Liver (tissue), 9 donors: Measurements from ENCODE around the gene TSPEAR. TPM values are rescaled to one million over a fixed set of nuclear protein-coding genes. Genes with fewer than 3 reads are reported as not detected.

Experiments used
- DNase-seq: peaks from one replicate; pipeline ENCODE4 v3.0.0-alpha.2; 2017; ENCODE audit warnings: low spot score
- H3K27ac ChIP-seq, 2 donors: one replicate each; pipeline ENCODE4 v1.7.0; 2013; ENCODE audit warnings: inconsistent platforms in 2 of 2, low read length in 2 of 2, control low read depth in 1 of 2, low read depth in 1 of 2, mild to moderate bottlenecking in 1 of 2
- H3K27me3 ChIP-seq, 4 donors: one replicate each; pipeline versions ENCODE4 v1.6.1 to v1.7.0; 2013; ENCODE audit warnings: low read length in 3 of 4, inconsistent platforms in 1 of 4, mild to moderate bottlenecking in 1 of 4, moderate library complexity in 1 of 4; ENCODE audit not compliant: control insufficient read depth in 4 of 4, insufficient read depth in 4 of 4
- H3K36me3 ChIP-seq, 4 donors: one replicate each; pipeline versions ENCODE4 v1.6.1 to v1.7.0; 2013; ENCODE audit warnings: low read length in 3 of 4, mild to moderate bottlenecking in 3 of 4, low read depth in 1 of 4, moderate library complexity in 1 of 4; ENCODE audit not compliant: control insufficient read depth in 4 of 4, insufficient read depth in 3 of 4
- H3K4me1 ChIP-seq, 4 donors: one replicate each; pipeline versions ENCODE4 v1.6.1 to v1.7.0; 2013; ENCODE audit warnings: low read length in 3 of 4, mild to moderate bottlenecking in 3 of 4, moderate library complexity in 1 of 4; ENCODE audit not compliant: control insufficient read depth in 4 of 4, insufficient read depth in 4 of 4
- H3K4me3 ChIP-seq, 3 donors: one replicate each; pipeline versions ENCODE4 v1.6.1 to v1.7.0; 2013; ENCODE audit warnings: low read length in 3 of 3, control low read depth in 1 of 3, low read depth in 1 of 3, mild to moderate bottlenecking in 1 of 3
- H3K9ac ChIP-seq, 2 donors: one replicate each; pipeline ENCODE4 v1.7.0; 2013; ENCODE audit warnings: low read length in 2 of 2, mild to moderate bottlenecking in 2 of 2, moderate library complexity in 2 of 2, control low read depth in 1 of 2, low read depth in 1 of 2
- H3K9me3 ChIP-seq, 4 donors: one replicate each; pipeline versions ENCODE4 v1.6.1 to v1.7.0; 2013; ENCODE audit warnings: low read length in 3 of 4; ENCODE audit not compliant: control insufficient read depth in 4 of 4
- EGR1 ChIP-seq, 2 donors: IDR thresholded peaks; 2 replicates each; pipeline ENCODE4 v1.6.1; 2016 to 2018; ENCODE audit warnings: antibody characterized with exemption in 2 of 2, low read depth in 2 of 2
- FOXA1 ChIP-seq: IDR thresholded peaks from 2 replicates; pipeline ENCODE4 v1.6.1; 2016; ENCODE audit warnings: antibody characterized with exemption
- FOXA2 ChIP-seq: IDR thresholded peaks from 2 replicates; pipeline ENCODE4 v1.6.1; 2016; ENCODE audit warnings: antibody characterized with exemption
- HNF4A ChIP-seq, 2 donors: conservative IDR thresholded peaks; 2 replicates each; pipeline ENCODE4 v1.6.1; 2016; ENCODE audit warnings: antibody characterized with exemption in 2 of 2, mild to moderate bottlenecking in 2 of 2
- HNF4G ChIP-seq: IDR thresholded peaks from 2 replicates; pipeline ENCODE4 v1.6.1; 2016; ENCODE audit warnings: antibody characterized with exemption
- JUND ChIP-seq, 2 donors: IDR thresholded peaks; 2 replicates each; pipeline ENCODE4 v1.6.1; 2016; ENCODE audit warnings: antibody characterized with exemption in 2 of 2
- NR2F2 ChIP-seq: IDR thresholded peaks from 2 replicates; pipeline ENCODE4 v1.6.1; 2016; ENCODE audit warnings: antibody characterized with exemption
- RAD21 ChIP-seq, 2 donors: IDR thresholded peaks; 2 replicates each; pipeline ENCODE4 v1.6.1; 2016; ENCODE audit warnings: antibody characterized with exemption in 2 of 2, mild to moderate bottlenecking in 2 of 2
- RXRA ChIP-seq, 2 donors: IDR thresholded peaks; 2 replicates each; pipeline ENCODE4 v1.6.1; 2017 to 2018; ENCODE audit warnings: antibody characterized with exemption in 2 of 2, mild to moderate bottlenecking in 1 of 2
- SP1 ChIP-seq: IDR thresholded peaks from 2 replicates; pipeline ENCODE4 v1.6.1; 2018; ENCODE audit warnings: antibody characterized with exemption, mild to moderate bottlenecking
- YY1 ChIP-seq: IDR thresholded peaks from 2 replicates; pipeline ENCODE4 v1.6.1; 2016; ENCODE audit warnings: antibody characterized with exemption, mild to moderate bottlenecking
- WGBS: extraction: QIAGEN DNeasy Blood & Tissue Kit; methylation state at CpG from one replicate; pipeline ENCODE4 v1.1.7; 2013; 5-methylcytosine and 5-hydroxymethylcytosine counted together
- polyA plus RNA-seq, 2 donors: library from polyadenylated mRNA; stranded (reverse) in 1 of 2; unstranded in 1 of 2; fragments of 200-250 nt in 1 of 2; fragments of >200 nt in 1 of 2; fragmentation: Nextera tagmentation in 1 of 2; extraction: Ambion mirVana in 1 of 2; gene quantifications; one replicate each; pipeline versions ENCODE4 v1.2.1 to v1.2.3, GENCODE V29; 2013 to 2015
- total RNA-seq, 2 donors: library from RNA; depleted of rRNA; stranded (reverse); fragments of >200 nt; gene quantifications; one replicate each; pipeline ENCODE4 v1.2.3, GENCODE V29; 2014
- TF ChIP-seq, protein P1 (sequence below): IDR thresholded peaks from 2 replicates; pipeline ENCODE4 v1.6.1; 2016; ENCODE audit warnings: antibody characterized with exemption
- TF ChIP-seq, protein P2 (sequence below): IDR thresholded peaks from 2 replicates; pipeline ENCODE4 v1.6.1; 2016; ENCODE audit warnings: antibody characterized with exemption
- TF ChIP-seq, protein P3 (sequence below): IDR thresholded peaks from 2 replicates; pipeline ENCODE4 v1.6.1; 2016; ENCODE audit warnings: antibody characterized with exemption, mild to moderate bottlenecking
- TF ChIP-seq, protein P4 (sequence below): fragments of 150-350 bp; IDR thresholded peaks from 2 replicates; pipeline ENCODE4 v1.5.1; 2017; ENCODE audit warnings: improper control_type of control experiment, low read depth, low read length; ENCODE audit not compliant: missing input control
- TF ChIP-seq, protein P5 (sequence below): IDR thresholded peaks from 2 replicates; pipeline ENCODE4 v1.6.1; 2016; ENCODE audit warnings: antibody characterized with exemption
- donor health status: healthy.
- donor health status: healthy.
- donor health status: healthy.
- donor health status: healthy.
- donor health status: healthy.

The TSPEAR gene
- total and polyA plus RNA-seq, 4 donors, result under 0.01 to 0.14 (median 0.01) TPM; not detected in 1

DNA sequence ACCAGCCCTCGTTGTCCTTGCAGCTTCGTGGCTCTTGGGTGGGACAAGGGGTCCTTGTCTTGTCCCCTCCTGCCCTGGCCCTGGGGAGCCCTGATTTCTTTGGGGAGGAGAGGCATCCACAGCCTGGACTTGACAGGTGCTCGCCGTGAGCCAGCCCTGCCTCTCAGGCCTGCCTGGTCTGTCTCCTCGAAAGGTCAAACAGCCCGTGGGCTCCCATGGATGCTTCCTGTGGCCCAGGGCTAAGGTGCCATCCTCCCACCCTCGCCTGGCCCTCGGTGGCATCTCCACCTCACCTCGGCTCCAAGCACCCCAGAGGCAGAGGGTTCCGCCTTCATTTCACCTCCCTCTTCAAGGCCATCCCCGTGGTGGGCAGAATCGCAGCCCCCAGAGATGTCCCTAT, 247.0 kb downstream of the TSPEAR start:
- Histone ChIP-seq H3K27me3 (no peaks in the 10 kb centered on the region), H3K4me3 (no peak overlapping the region), H3K9ac (no peak overlapping the region), H3K27ac (no peak overlapping the region), H3K4me1 (peaks cover 13 to 43% (median 30%) of the 10 kb centered on the region in 4 donors), H3K9me3 (no peaks in the 10 kb centered on the region), H3K36me3 (peaks cover 0 to 4% (median 0%) of the 10 kb centered on the region in 4 donors)
- TF ChIP-seq RAD21 (IDR thresholded peaks at IDR 0.05) (no peak), SP1 (no peak), FOXA2 (no peak), YY1 (no peak), HNF4A (conservative IDR thresholded peaks at IDR 0.05) (no peak), FOXA1 (no peak), JUND (IDR thresholded peaks at IDR 0.05) (no peak), EGR1 (IDR thresholded peaks at IDR 0.05; ENCODE audit: low read depth in 2 of 2) (no peak), NR2F2 (no peak), HNF4G (no peak)
- TF ChIP-seq, protein P1, sequence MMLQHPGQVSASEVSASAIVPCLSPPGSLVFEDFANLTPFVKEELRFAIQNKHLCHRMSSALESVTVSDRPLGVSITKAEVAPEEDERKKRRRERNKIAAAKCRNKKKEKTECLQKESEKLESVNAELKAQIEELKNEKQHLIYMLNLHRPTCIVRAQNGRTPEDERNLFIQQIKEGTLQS, result no peak
- TF ChIP-seq, protein P2, sequence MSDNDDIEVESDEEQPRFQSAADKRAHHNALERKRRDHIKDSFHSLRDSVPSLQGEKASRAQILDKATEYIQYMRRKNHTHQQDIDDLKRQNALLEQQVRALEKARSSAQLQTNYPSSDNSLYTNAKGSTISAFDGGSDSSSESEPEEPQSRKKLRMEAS, result no peak
- TF ChIP-seq, protein P3, sequence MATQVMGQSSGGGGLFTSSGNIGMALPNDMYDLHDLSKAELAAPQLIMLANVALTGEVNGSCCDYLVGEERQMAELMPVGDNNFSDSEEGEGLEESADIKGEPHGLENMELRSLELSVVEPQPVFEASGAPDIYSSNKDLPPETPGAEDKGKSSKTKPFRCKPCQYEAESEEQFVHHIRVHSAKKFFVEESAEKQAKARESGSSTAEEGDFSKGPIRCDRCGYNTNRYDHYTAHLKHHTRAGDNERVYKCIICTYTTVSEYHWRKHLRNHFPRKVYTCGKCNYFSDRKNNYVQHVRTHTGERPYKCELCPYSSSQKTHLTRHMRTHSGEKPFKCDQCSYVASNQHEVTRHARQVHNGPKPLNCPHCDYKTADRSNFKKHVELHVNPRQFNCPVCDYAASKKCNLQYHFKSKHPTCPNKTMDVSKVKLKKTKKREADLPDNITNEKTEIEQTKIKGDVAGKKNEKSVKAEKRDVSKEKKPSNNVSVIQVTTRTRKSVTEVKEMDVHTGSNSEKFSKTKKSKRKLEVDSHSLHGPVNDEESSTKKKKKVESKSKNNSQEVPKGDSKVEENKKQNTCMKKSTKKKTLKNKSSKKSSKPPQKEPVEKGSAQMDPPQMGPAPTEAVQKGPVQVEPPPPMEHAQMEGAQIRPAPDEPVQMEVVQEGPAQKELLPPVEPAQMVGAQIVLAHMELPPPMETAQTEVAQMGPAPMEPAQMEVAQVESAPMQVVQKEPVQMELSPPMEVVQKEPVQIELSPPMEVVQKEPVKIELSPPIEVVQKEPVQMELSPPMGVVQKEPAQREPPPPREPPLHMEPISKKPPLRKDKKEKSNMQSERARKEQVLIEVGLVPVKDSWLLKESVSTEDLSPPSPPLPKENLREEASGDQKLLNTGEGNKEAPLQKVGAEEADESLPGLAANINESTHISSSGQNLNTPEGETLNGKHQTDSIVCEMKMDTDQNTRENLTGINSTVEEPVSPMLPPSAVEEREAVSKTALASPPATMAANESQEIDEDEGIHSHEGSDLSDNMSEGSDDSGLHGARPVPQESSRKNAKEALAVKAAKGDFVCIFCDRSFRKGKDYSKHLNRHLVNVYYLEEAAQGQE, result no peak
- TF ChIP-seq, protein P4, sequence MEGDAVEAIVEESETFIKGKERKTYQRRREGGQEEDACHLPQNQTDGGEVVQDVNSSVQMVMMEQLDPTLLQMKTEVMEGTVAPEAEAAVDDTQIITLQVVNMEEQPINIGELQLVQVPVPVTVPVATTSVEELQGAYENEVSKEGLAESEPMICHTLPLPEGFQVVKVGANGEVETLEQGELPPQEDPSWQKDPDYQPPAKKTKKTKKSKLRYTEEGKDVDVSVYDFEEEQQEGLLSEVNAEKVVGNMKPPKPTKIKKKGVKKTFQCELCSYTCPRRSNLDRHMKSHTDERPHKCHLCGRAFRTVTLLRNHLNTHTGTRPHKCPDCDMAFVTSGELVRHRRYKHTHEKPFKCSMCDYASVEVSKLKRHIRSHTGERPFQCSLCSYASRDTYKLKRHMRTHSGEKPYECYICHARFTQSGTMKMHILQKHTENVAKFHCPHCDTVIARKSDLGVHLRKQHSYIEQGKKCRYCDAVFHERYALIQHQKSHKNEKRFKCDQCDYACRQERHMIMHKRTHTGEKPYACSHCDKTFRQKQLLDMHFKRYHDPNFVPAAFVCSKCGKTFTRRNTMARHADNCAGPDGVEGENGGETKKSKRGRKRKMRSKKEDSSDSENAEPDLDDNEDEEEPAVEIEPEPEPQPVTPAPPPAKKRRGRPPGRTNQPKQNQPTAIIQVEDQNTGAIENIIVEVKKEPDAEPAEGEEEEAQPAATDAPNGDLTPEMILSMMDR, result no peak
- TF ChIP-seq, protein P5, sequence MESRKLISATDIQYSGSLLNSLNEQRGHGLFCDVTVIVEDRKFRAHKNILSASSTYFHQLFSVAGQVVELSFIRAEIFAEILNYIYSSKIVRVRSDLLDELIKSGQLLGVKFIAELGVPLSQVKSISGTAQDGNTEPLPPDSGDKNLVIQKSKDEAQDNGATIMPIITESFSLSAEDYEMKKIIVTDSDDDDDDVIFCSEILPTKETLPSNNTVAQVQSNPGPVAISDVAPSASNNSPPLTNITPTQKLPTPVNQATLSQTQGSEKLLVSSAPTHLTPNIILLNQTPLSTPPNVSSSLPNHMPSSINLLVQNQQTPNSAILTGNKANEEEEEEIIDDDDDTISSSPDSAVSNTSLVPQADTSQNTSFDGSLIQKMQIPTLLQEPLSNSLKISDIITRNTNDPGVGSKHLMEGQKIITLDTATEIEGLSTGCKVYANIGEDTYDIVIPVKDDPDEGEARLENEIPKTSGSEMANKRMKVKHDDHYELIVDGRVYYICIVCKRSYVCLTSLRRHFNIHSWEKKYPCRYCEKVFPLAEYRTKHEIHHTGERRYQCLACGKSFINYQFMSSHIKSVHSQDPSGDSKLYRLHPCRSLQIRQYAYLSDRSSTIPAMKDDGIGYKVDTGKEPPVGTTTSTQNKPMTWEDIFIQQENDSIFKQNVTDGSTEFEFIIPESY, result no peak
- WGBS, result 94% methylated on average over 12 of the region's 12 CpGs
- no peak for DNase-seq

DNA sequence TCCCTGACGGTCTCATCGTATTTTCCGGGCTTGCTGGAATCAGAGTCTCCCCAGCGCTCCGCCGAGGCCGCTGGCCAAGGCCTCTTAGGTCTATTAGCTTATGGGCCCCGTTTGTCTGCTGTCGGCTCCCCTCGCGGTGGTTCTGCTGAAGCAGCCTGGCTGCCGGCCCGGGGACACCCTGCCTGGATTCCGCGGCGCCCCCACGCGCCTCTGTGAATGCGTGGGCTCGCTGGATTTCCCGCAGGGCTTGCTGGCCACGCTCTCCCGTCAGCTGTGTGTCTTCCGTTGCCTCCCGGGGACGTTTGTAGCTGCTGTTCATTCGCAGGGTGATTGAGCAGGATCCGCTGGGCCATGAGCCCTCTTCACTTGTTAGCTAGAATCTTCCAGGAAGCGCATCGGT, 247.6 kb downstream of the TSPEAR start:
- WGBS, result 83% methylated on average over 30 of the region's 30 CpGs
- Histone ChIP-seq H3K4me1 (peaks cover 15 to 50% (median 36%) of the 10 kb centered on the region in 4 donors), H3K9me3 (no peaks in the 10 kb centered on the region), H3K27ac (no peak overlapping the region), H3K9ac (no peak overlapping the region), H3K4me3 (no peak overlapping the region), H3K36me3 (peaks cover 0 to 4% (median 0%) of the 10 kb centered on the region in 4 donors), H3K27me3 (no peaks in the 10 kb centered on the region)
- TF ChIP-seq RXRA (IDR thresholded peaks at IDR 0.05) (no peak), JUND (IDR thresholded peaks at IDR 0.05) (no peak), FOXA2 (no peak)
- TF ChIP-seq, protein P1, result no peak
- TF ChIP-seq, protein P5, result no peak
- DNase-seq, result no peak
